CD4-positive, alpha-beta T cell treated with Interleukin-12 subunit alpha and Interleukin-12 subunit beta, for 1 hour (primary cell): ENCODE results near the gene TBC1D21.
A peak's percentile ranks its signal among the peaks of the same experiment; 100 is the strongest.

Experiments used
- DNase-seq: peaks from one replicate; pipeline ENCODE4 v3.0.0-alpha.2; 2020

The TBC1D21 gene

DNA sequence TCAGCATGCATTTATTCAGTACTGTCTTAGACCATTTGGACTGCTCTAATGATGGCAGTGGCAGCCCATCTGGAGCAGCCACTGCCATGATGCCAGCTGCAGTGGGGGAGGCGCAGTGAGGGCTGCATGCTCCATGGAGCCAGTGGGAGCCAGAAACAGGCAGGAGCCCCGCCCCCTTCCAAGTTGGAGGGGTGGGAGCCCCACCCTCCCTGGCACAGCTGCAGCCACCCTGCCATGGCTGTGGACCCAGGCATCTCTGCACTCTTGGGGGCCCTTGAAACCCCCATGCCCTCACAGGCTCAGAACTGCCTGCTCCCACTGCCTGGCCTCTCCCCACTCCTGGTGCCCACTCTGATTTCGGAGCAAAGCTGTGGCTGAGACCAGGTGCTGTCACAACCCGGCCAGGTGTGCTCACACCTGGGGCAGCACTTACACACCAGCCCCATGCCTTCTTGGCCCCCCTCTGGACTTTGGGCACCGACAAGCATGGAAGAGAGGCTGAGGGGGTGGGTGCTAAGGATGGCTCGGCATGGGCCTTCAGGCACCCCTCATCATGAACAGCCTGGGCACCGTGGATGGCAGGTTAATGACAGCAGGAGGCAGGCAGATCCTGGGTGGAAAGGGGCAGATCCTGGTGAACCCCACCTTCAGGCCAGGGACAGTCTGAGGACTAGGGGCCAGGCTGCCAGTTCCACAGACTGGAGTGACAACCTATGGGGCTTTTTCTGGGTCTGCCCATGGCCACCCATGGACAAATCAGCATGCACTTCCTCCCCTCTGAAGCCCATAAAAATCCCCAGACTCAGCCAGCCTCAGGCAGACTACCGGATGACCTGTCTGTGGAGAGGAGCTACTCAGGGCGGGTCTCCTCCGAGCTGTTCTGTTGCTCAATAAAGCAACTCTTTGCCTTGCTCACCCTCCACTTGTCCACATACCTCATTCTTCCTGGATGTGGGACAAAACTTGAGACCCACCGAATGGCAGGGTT is 18.3 kb downstream of the TBC1D21 start:
- no peak for DNase-seq

GRCh38 chr15:73892446-73893226 is 19.3 kb downstream of the TBC1D21 start:
- DNase-seq, result no peak

DNA sequence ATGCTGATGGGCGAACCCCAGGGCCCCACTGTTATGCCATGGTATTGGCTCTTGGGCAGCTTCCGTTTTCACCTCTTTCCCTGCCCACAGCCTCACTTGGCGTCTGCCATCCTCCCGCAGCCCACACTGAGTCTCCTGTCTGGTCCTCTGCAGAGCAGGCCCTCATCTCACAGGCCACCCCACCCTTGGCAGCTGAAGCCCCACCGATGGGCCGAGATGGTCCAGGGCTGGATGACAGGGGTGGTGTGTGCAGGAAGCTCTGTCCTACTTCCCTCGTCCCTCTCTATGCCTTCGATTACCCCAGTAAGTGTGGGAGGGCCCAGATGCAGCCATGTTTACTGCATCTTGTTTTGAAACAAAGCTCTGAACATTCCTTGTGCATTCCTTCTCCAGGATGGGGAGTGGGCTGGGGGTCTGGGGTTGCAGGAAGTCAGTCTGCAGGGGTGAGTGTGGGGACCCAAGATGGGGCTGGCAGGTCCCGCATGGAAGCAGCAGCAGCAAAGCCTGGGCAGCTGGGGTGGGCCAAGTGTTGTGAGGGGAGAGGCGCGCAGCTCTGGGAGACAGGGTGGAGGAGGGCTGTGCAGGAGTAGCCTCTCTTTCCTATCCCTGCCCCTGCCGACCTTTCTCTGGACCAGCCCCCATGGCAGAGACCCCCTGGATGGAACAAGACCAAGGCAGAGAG is 20.9 kb downstream of the TBC1D21 start:
- DNase-seq, result no peak

- peak; percentile 65 for DNase-seq
Observed at GRCh38 chr15:73897441-73898261, 24.3 kb downstream of the TBC1D21 start.

- no peak for DNase-seq
Observed at GRCh38 chr15:73899197-73900094, 26.1 kb downstream of the TBC1D21 start.

- no peak for DNase-seq
Observed at GRCh38 chr15:73900095-73900712, 26.8 kb downstream of the TBC1D21 start.

- no peak for DNase-seq
Observed at GRCh38 chr15:73901126-73901810, 27.9 kb downstream of the TBC1D21 start.

DNA sequence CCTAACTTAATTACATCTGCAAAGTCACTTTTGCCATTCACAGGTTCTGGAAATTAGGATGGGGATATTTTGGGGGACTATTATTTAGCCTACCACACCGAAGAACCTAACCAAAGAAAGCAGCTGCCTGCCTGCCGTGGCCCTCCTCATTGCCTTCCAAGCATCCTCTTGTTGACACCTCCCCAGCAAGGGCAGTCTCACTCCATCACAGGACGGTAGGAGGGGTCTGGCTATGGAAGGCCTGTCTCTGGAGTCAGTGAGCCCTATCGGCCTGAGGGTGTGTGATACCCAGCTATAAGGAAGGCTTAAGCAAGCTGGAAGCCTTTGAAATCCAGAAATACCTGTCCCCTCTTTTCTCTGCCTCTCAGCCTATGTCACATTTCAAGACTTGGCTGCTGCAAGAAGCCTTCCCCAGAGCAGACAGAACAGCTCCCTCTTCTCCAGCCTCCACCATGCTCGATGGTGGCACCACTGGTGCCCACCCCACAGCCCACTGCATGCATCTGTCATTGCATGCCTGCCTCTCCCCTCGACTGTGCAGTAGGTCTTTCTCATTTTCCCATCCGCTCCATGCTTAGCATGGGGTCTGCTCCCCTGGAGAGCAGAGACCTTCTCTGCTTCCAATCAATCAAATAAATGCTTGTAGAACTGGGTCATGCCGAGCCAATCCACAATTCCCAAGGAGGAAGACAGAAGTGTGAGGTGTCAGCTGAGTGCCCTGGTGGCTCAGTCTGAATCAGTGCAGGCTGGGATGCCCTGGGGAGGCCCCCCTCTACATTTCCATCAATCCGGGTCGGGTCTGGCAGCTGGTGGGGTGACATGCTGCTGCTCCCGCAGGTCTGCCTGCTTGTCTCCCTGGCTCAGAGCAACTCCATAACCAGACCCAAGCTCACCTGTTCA is 29.0 kb downstream of the TBC1D21 start:
- no peak for DNase-seq

- no peak for DNase-seq
Observed at GRCh38 chr15:73904026-73904815, 30.9 kb downstream of the TBC1D21 start.

DNA sequence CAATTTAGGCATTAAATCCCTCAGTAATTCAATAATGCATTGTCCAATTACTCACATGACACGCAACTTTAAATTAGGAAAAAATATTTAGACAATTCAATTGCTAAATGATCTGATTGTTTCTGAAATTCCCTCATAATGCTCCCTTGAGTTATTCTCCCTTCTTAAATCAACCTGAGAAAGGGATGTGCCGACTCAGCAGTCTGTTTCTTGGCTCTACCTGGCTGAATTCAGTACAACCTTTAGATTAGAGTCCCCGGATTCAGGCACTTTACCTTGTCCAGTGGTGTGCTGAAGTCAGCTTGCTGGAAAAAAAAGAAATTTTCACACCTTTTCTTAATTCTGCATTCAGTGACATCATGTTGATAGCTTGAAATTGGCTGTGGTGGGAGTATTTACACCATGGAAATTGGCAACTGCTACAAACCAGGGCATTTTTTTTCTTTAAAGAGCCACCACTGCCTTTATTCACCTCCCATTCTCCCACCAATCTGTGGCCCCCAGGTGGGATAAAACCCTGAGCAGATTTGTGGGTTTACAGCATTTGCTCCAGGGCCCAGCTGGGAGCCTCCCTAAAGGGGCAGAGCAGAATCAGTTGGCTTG is 32.0 kb downstream of the TBC1D21 start:
- DNase-seq, result no peak

DNA sequence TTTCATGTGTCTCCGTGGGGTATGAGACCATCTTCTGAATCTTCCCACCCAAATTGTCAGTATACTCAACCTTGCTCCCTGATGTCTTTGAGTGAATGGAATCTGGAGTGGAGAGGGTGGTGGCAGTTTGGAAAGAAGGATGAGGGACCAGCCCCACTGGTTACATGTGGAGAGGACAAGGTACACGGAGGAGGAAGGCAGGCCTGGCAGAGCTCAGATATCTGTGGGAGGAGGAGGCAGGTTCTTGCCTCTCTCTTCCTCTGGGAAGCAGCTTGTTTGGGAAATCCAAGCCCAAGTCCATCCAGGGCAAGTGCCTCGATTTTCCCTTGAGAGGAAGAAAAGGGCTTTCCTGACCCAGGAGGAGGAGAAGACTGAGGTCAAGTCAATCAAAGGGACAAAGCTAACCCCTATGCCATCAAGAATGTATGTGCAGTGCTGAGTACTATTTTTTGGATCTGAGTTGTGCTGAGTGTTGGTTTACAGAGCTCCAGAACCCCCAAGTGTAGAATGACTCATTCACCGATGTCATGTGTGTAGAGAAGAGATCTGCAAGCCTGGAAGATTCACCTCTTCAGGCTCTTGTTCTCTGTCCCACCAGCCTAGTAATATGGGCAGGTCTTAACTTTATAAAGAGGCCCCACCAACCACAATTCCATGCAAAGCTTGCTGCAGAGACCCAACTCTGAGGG is 33.1 kb downstream of the TBC1D21 start:
- no peak for DNase-seq

- no peak for DNase-seq
Observed at GRCh38 chr15:73907035-73907408, 33.7 kb downstream of the TBC1D21 start.

DNA sequence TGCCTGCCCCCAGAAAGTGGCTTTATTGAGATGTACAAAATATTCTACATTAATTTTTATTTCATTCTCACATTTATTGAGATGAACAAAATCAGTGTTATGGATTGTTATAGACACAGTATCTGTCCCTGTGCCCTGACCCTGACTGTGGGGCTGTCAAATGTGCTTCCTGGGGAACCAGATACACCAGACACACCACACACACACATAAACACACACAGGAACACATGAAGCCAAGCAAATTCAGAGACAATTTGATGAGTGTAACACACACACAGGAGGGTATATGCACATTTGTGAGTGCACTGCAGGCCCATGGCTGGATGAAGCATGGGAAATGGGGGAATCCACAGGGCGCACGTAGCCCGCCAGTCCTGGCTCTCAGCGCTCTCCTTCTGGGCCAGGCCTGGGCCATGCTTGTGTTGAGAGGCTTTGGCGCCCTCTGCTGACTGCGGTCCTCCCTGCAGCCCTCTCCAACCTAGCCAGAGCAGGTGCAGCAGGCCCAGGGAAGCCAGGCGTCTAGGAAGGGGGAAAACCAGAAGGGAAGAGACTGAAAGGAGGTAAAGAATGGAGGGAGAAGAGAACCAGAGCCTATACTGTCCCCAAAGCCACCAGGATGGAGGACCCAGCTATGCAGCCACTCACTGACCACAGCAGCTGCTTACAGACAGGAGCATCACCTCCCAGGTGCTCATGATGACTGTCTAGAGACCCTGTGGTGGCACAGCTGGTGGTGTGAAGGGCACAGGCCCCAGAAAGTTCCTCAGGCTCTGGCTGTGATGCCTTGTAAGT is 34.9 kb downstream of the TBC1D21 start:
- DNase-seq, result peak; percentile 69

DNA sequence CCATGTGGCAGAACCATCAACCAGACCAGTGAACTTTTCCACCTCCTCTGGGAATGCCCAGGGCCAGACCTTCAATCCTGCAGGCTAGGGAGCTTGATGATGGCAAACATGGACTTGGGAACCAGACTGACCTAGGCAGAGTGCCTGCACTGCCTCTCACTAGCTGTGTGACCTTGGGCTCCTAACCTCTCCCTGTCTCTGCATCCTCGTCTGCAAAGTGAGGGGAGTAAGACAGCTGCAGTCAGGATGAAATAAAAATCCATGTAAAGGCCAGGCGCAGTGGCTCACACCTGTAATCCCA is 35.4 kb downstream of the TBC1D21 start:
- no peak for DNase-seq

DNA sequence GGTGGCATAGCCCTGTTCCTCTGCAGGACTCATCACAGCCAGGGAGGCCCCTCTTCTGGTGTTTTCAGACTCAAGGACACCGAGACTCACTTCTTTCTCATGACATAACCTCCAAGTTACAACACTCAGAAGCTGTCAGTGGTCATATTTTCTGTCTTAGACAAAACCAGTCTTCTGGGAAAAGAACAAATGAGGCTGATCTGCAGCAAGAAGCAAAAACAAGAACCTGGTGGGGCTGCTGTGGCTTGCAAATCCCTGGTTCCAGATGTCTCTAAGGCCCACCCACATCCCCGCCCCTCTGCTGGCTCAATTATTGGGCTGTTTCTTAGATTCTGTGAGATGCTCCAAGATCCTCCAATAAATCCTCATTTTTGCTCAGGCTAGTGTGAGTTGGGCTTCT is 36.3 kb downstream of the TBC1D21 start:
- no peak for DNase-seq

DNA sequence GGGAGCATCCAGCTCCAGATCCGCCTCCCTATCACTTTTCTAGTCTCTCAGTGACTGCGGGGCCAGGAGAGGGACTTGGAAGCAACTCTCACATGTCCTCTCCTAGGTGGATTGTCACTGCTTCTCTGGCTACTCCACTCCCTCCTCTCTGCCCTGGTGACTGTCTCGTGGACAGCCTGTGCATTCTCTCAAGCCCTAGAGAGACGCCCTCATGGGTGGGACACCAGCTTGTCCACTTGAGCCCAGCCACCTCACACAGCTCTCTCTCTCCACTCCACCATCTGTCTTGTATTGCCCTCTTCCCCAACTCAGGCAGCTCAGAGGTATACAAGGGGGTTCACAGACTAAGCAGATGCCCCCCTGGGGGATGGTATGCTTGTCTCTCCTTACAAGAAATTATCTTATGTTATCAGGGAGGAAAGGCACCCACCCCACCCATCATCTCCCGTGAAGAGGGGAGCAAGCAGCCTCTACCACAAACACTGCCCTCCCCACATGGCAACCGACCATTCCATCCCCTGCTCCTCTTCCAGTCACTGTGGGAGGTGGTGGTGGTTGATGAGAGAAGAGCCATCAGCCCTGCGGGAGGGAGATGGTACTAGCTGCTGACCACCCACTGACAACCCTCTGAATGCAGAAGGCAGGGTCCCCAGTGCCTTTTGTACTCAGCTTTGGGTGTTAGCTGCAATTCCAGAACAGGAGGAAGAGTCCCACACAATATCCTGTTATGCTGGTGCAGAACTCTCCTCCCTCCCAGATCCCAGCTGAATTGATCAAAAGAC is 37.3 kb downstream of the TBC1D21 start:
- DNase-seq, result no peak
